GM19099 (cell line): ENCODE measurements around the gene UTY.

Experiments
- POLR2A ChIP-seq: IDR thresholded peaks from 3 replicates; pipeline ENCODE4 v1.6.1; 2011; ENCODE audit warnings: low read depth; ENCODE audit not compliant: insufficient read length; ENCODE audit errors: extremely low read depth

UTY gene

DNA sequence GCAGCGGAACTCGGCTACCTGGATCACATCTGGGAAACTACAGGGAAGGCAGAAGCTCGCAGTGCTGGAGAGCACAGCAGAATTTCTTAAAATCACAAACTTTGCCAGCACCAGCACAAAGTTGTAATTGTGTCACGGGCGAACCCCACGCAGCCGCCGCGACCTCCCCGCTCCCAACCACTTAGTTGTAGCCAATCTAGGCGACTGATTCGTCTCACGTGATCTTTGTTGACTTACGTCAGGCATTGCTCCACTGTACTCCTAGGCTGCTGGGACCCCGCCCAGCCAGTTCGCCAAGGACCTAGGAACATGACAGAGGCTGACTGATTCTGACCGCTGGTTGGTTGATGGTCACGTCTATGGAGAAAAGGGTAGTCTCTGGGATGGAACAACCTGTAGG lies at the start of gene UTY:
UTY (minus strand) TSS at position 206 of the 400 bp plus-strand sequence. CDS start 368 bp downstream, outside the sequence.
- TF ChIP-seq POLR2A = no peak

DNA sequence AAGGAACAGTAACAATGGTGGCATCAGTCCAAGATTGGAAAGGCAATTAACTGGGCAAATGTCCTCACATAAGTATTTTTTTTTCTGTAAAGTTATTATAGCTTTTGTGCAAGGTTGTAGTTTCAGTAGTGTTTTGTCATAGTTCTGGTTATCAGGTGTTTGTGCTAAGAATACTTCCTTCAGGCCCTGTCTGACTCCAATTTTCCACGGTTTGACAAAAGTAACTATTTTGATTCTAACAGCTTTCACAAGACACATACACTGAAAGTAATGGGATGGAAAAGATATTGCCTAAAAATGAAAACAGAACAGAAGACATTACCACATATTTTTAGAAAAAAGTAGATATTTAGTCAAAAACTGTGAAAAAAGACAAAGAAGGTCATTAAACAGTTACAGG lies 40.6 kb upstream of the UTY start:
- TF ChIP-seq POLR2A = no peak

GRCh38 chrY:13501215-13501614 lies 21.4 kb upstream of the UTY start:
- TF ChIP-seq POLR2A = no peak

GRCh38 chrY:13493737-13494136 lies 13.9 kb upstream of the UTY start:
- no peak for TF ChIP-seq POLR2A

DNA sequence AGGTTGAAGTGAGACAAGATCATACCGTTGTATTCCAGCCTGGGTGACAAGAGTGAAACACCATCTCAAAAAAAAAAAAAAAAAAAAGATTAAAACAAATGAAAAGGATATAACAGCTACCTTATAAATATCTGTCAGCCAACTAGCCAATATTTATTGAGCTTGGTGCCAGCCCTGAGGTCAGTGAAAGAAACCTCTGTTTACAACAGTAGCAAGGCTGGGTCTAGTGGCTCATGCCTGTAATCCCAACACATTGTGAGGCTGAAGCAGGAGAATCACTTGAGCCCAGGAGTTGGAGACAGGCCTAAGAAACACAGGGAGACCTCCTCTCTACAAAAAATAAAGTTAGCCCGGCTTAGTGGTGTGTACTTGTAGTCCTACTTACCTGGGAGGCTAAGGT lies 12.6 kb upstream of the UTY start:
- TF ChIP-seq POLR2A = no peak

DNA sequence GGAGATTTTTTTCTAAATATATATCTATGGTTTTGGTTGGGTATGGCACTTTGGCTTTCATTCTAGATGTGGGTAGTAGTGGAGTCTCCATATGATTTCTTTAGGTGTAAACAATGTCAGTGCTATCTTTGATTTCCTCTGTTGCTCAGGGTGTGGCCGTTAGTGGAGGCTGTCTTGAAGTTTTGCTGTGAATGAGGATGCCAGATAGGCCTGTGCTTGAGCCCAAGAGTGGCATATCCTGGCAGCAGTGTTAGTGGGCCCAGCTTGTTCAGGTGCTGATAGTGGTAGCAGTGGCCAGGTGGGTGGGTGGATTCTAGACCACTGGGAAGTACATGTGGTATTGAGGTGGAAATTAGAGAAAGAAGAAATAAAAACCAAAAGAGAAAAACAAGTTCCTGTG lies 8.9 kb upstream of the UTY start:
- TF ChIP-seq POLR2A = no peak

- TF ChIP-seq POLR2A = no peak
Observed at GRCh38 chrY:13479121-13479711, 617 bp downstream of the UTY start.

DNA sequence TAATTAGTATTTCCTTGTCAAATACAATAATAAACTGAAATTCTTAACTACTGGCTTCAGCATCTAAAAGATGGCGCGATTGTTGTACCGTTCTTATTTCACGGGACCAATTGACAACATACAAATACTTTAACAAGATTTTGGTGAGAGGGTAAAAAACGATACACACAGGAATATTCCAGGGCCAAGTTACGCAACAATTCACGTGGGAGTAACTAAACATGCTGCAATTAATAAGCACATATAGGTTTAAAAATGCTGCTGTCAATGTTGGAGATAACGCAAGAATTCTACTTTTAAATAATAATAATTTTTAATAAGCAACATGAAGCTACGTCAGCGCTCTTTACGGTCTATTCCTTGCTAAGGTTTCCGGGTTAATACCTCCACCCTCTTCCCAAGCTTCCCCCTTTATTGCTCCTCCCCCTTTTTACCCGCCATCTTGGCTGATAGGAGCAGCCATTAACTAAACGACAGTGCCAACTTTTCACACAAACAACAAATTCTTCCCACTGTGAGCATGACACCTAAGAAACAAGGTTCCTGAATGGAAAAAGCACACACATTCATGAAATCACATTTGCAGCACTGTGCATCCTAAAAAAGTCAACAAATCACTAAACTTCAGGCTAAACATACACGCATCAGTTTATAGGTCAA lies 1.6 kb downstream of the UTY start:
- TF ChIP-seq POLR2A = no peak

DNA sequence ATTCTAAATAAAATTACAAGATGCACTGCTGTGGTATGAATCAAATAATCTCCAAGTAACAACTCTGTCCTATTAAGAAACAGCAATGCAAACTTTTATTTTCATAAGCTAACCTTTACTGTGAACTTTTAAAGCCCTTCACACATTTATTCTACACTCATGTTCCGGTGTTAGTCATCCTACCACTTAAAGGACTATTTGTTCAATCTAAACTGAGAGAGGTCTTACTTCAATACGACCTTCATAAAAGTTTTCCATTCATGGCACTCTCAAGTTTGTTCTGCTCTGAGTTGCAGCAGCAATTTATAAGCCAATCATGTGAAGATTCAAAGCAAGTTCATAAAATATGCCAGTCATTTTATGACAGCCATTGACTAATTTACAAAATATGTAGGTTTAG lies 4.8 kb downstream of the UTY start:
- TF ChIP-seq POLR2A = no peak

GRCh38 chrY:13451572-13451971 lies 28.3 kb downstream of the UTY start:
- TF ChIP-seq POLR2A = no peak

DNA sequence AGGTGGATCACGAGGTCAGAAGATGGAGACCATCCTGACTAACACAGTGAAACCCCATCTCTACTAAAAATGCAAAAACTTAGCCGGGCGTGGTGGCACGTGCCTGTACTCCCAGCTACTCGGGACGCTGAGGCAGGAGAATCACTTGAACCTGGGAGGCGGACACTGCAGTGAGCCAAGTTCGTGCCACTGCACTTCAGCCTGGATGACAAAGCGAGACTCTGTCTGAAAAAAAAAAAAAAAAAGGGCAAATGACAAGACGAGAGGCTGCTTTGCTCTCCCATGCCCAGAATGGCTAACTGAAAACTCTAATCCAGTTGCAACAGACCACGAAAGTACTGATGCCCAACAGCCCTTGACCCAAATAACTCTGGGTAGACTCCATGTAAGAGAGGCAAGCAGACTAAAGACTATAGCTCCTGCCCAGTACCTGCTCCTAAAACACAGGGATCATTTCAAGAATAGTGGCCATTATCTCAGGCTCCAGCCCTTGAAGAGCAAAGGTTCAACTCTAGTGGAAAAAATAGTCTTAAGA lies 29.2 kb downstream of the UTY start:
- TF ChIP-seq POLR2A = no peak

GRCh38 chrY:13445566-13445965 lies 34.3 kb downstream of the UTY start:
- TF ChIP-seq POLR2A = no peak

- TF ChIP-seq POLR2A = no peak
Observed at GRCh38 chrY:13443146-13443545, 36.7 kb downstream of the UTY start.

GRCh38 chrY:13440811-13441210 lies 39.0 kb downstream of the UTY start:
- no peak for TF ChIP-seq POLR2A

- TF ChIP-seq POLR2A = no peak
Observed at GRCh38 chrY:13435968-13436937, 43.6 kb downstream of the UTY start.
